Lower leg skin (tissue), 4 donors: ENCODE measurements around the gene PCGF5. TPM values are rescaled to one million over a fixed set of nuclear protein-coding genes. Genes with fewer than 3 reads are reported as not detected.
"Not testable (repeated sequence)": the region's sequence is repeated elsewhere in the genome, so short reads cannot be mapped to it uniquely, and the experiment has no call there.

Source experiments
- DNase-seq, 2 donors: peaks; one replicate each; pipeline ENCODE4 v3.0.0-alpha.2; 2019; ENCODE audit warnings: low spot score in 2 of 2
- H3K4me3 ChIP-seq: fragments of 200-600 bp; sonication (generic); 2 replicates; pipeline ENCODE4 v1.5.1; 2017; ENCODE audit warnings: mild to moderate bottlenecking, low read depth; ENCODE audit not compliant: poor library complexity, severe bottlenecking
- POLR2A ChIP-seq, 2 donors: fragments of 450-650 bp; IDR thresholded peaks; one replicate each; pipeline ENCODE4 v1.6.1; 2016 to 2017; ENCODE audit warnings: antibody characterized with exemption in 2 of 2, mild to moderate bottlenecking in 1 of 2, moderate library complexity in 1 of 2
- WGBS, 2 donors: methylation state at CpG; one replicate each; pipeline ENCODE4 v1.1.5; 2018; 5-methylcytosine and 5-hydroxymethylcytosine counted together
- intact Hi-C: fragments of 100-400 bp; cut with DNase I; formaldehyde crosslinking; loops from one replicate; pipeline ENCODE4 v1.15.0; 2023; ENCODE audit warnings: low total_unique reads
- total RNA-seq, 4 donors: library from RNA; depleted of rRNA; stranded (reverse); fragments of >200 nt; gene quantifications; one replicate each; pipeline ENCODE4 v1.1.0, GENCODE V29; 2016
- TF ChIP-seq, protein P1 (sequence below), 3 donors: fragments of 450-650 bp; IDR thresholded peaks; one replicate each; pipeline ENCODE4 v1.5.1; 2016; ENCODE audit warnings: antibody characterized with exemption in 3 of 3, mild to moderate bottlenecking in 3 of 3, moderate library complexity in 2 of 3

PCGF5 gene
- total RNA-seq, 4 donors from 2014 or later: 16.4 to 43.4 (median 28.3) TPM

DNA sequence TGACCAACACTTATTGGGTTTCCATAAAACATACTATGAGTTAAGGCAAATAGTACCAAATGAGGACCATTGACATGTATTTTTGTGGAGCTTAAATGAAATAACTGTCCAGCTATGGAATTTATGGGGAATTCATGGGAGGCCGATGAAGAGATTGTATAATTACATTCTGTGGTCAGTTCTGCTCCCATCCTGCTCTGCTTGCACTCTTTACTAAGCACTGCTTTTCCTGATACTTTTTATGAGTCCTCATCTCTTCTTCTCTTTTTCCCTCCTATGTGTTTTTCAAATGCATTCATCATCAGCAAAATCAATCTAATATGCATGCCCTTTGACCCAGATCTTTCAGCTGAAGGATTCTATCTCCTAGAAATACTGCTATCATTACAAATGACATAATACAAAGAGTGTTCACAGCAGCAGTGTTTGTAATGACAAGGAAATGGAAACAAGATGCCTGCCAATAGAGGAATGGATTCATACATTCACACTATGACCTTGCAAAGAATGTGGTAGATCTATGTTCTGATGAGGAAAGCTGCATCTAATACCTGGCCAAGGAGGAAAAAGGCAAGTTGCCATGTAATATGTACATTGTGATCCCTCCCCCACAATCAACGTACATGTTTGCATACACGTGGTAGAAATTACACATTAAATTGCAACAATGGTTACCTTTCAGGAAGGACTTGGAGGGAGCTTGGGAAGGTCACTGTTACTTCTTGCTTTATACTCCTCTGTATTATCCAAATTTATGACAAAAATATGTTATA lies 73.9 kb downstream of the PCGF5 start:
- no peak for DNase-seq
- no peak overlapping the region for H3K4me3 ChIP-seq
- intact Hi-C loops: loop anchor here (10.0 kb wide), 1 partner anchor 340 kb away; the partner anchor contains the start of gene PPP1R3C
- no peak for TF ChIP-seq POLR2A (IDR thresholded peaks at IDR 0.05)
- TF ChIP-seq, protein P1, sequence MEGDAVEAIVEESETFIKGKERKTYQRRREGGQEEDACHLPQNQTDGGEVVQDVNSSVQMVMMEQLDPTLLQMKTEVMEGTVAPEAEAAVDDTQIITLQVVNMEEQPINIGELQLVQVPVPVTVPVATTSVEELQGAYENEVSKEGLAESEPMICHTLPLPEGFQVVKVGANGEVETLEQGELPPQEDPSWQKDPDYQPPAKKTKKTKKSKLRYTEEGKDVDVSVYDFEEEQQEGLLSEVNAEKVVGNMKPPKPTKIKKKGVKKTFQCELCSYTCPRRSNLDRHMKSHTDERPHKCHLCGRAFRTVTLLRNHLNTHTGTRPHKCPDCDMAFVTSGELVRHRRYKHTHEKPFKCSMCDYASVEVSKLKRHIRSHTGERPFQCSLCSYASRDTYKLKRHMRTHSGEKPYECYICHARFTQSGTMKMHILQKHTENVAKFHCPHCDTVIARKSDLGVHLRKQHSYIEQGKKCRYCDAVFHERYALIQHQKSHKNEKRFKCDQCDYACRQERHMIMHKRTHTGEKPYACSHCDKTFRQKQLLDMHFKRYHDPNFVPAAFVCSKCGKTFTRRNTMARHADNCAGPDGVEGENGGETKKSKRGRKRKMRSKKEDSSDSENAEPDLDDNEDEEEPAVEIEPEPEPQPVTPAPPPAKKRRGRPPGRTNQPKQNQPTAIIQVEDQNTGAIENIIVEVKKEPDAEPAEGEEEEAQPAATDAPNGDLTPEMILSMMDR (IDR thresholded peaks at IDR 0.05): no peak
- WGBS, 2 donors: 66 to 73% methylated on average over 3 of the region's 3 CpGs

DNA sequence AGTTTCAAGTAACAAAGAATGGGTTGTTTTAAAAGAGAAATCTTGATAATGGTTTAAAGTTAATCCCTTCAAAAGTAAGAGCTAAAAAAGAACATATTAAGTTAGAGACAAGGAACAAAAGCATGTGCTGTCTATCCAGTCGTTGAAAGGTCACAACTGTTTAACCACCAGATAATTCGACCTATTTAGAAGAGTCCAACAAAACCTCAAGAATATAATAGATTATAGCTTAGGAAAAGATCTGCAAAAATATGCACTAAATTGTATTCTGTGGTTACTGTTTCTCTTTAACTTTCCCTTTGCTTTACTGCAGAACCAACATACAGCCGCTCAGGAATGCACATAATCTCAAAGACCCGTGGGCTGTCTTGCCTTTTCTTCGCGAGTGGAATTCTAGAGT lies 74.9 kb downstream of the PCGF5 start:
- no peak for DNase-seq
- H3K4me3 ChIP-seq: no peak overlapping the region
- intact Hi-C loops: loop anchor here (10.0 kb wide), 1 partner anchor 339 kb away; the partner anchor contains the start of gene PPP1R3C
- 89% methylated on average over 6 of the region's 6 CpGs for WGBS, 2 donors
- TF ChIP-seq, protein P1 (IDR thresholded peaks at IDR 0.05): no peak
- no peak for TF ChIP-seq POLR2A (IDR thresholded peaks at IDR 0.05)

DNA sequence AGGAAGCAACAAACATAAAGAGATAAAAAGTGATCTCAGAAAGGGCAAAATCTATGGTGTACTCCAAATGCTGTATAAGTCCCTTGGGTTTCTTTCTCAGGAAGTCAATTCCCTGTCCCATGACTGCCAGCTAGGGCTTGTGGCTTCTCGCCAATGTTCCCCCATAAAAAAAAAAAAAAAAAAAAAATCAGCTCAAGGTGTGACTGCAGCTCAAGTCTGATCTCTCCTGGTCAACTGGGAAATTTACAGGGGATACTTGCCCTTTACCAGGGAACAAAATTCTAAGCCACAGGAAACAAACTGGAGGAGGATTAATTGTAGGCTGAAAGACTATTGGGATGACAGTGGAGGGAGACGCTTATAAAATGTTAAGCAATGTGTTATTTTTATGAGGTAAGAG lies 76.0 kb downstream of the PCGF5 start:
- intact Hi-C loops: loop anchor here (10.0 kb wide), 1 partner anchor 338 kb away; the partner anchor contains the start of gene PPP1R3C
- TF ChIP-seq, protein P1 (IDR thresholded peaks at IDR 0.05): no peak
- no peak for TF ChIP-seq POLR2A (IDR thresholded peaks at IDR 0.05)
- WGBS, 2 donors: 48 to 56% methylated on average over 2 of the region's 2 CpGs
- H3K4me3 ChIP-seq: no peak overlapping the region
- DNase-seq: no peak

DNA sequence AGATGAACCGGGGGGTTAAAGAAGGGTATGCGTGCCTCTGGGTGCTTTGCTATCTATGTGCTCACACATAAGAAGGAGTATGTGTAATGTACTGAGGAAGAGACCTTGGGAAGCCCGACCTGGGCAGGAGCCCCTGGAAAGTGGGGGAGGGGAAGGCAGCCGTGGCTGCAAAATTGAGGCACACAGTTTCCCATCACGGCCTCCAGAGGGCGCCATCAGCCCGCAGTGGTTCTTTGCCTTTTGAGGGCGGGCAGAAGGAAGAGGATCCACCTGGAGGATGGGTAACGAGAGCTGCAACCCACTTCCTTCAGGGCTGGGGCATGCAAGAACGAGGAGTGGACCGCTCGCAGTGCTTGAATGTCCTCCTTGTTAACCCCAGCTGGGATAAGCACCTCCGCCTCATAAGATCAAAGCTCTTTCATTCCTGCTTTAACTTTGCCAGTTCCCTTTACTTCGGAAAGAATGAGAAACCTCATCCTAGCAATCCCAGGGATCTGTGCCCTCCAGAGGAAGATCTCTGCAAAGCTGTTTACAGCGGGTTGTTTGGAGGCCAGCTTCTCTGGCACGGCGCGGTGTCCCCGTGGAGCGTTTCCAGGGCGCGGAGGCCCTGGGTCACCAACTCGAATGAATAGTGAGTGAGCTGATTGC lies 77.9 kb downstream of the PCGF5 start:
- H3K4me3 ChIP-seq: peak overlapping the region; percentile 2
- peak; percentile 64 to 92 for DNase-seq

DNA sequence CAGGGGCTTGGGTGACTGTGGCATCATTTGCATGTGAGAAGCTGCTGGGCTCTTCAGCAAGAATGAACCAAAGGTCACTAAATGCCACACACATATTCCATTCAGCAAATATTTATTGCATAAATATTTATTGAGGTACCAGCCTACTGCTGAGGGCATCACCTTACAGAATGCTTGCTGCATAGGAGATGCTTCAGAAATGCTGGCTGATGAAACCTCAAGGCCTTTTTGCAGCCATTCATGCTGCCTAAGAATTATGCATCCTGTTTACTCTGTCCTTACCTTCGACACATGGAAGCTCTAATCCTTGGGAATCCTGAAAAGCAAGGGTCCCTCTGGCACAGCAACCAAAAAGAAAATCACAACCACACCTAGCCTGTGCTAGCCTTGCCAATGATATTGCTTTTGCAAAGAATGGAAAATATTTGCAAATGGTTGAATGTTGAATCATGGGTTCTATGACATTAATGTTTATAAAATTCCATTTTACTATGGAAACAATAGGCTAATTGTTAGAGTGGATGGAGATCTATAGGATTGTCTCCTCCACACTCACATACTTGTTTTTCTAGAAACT lies 79.6 kb downstream of the PCGF5 start:
- no peak for DNase-seq
- H3K4me3 ChIP-seq: no peak overlapping the region
- intact Hi-C loops: loop anchor here (10.0 kb wide), 1 partner anchor 335 kb away; the partner anchor contains the start of gene PPP1R3C
- 76 to 87% methylated on average over 1 of the region's 1 CpG for WGBS, 2 donors
- TF ChIP-seq, protein P1 (IDR thresholded peaks at IDR 0.05): no peak
- no peak for TF ChIP-seq POLR2A (IDR thresholded peaks at IDR 0.05)

More for the DNA sequence above, 77.9 kb downstream of the PCGF5 start:
- 2 to 6% methylated on average over 23 of the region's 23 CpGs for WGBS, 2 donors
- no peak for TF ChIP-seq POLR2A (IDR thresholded peaks at IDR 0.05)
- TF ChIP-seq, protein P1 (IDR thresholded peaks at IDR 0.05): peak in 1 of 3 donors; percentile 68
- intact Hi-C loops: loop anchor here (10.0 kb wide), 1 partner anchor 336 kb away; the partner anchor contains the start of gene PPP1R3C

DNA sequence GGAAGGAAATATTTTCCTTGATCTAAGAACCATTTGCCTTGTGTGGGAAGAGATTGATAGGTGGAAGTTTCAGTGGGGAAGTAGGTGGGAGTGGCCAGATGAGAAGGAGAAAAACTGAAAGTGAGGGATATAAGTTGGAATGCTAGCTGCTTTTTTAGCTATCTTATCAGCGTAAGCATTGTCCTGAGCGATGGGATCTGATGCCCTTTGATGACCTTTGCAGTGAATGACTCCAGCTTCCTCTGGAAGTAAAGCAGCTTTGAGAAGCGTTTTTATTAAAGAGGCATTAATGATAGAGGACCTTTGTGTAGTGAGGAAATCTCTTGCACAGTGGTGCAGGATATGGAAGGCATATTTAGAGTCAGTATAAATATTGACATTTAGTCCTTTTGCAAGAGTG lies 82.5 kb downstream of the PCGF5 start:
- intact Hi-C loops, H3K4me3 ChIP-seq, DNase-seq: not testable (repeated sequence)
- 71 to 91% methylated on average over 3 of the region's 3 CpGs for WGBS, 2 donors

DNA sequence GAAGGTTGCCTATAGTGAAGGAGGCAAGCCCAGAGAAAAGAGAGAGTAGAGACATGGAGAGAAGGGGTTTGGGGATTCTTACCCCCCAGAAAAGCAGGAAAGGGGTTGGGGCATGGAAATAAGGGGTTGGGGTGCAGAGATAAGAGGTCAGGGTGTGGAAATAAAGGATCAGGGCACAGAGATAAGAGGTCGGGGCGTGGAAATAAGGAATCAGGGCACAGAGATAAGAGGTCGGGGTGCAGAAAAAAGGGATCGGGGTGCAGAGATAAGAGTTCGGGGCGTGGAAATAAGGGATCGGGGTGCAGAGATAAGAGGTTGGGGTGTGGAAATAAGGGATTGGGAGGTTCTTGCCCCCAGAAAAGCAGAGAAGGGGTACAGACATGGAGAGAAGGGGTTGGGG lies 85.5 kb downstream of the PCGF5 start:
- DNase-seq, intact Hi-C loops, H3K4me3 ChIP-seq: not testable (repeated sequence)
- 84 to 88% methylated on average over 7 of the region's 7 CpGs for WGBS, 2 donors
